SK-N-SH (cell line): ENCODE data around the gene PRKG1. TPM values are rescaled to one million over a fixed set of nuclear protein-coding genes. Genes with fewer than 3 reads are reported as not detected.

Source experiments
- CTCF ChIA-PET: fragments of 300-600, 350-600 bp; formaldehyde crosslinking; extraction: SDS; loops from one replicate; lab custom pipeline; 2021; lab: Yijun Ruan, JAX
- POLR2A ChIA-PET: fragments of 350-600 bp; sonication (Branson Sonifier 250); formaldehyde crosslinking; extraction: SDS; loops from one replicate; lab custom pipeline; 2020; ENCODE audit warnings: antibody characterized with exemption, inconsistent platforms; lab: Yijun Ruan, JAX
- DNase-seq: peaks from one replicate; pipeline ENCODE4 v3.0.0; 2012
- H2AFZ ChIP-seq: fragments of 200-600 bp; sonication (generic); 2 replicates; pipeline ENCODE4 v1.8.1; 2016; ENCODE audit warnings: antibody characterized with exemption, mild to moderate bottlenecking, low read depth
- H3F3A ChIP-seq: fragments of 200-600 bp; sonication (generic); replicated peaks from 2 replicates; pipeline ENCODE3; 2016; ENCODE audit warnings: antibody characterized with exemption, mild to moderate bottlenecking; ENCODE audit not compliant: insufficient read depth
- H3K27ac ChIP-seq, 2 experiments: fragments of 200-500 bp in 1 of 2; fragments of 200-600 bp in 1 of 2; sonication (Bioruptor generic) in 1 of 2; sonication (generic), shearing (Covaris generic) in 1 of 2; 2 replicates each; pipeline versions ENCODE4 v1.5.1 to v1.6.1; 2014 to 2016; ENCODE audit warnings: low read depth in 2 of 2, inconsistent platforms in 1 of 2, low read length in 1 of 2, mild to moderate bottlenecking in 1 of 2, mixed read lengths in 1 of 2
- H3K27me3 ChIP-seq: fragments of 200-600 bp; sonication (generic), shearing (Covaris generic); 2 replicates; pipeline ENCODE4 v1.6.1; 2016; ENCODE audit warnings: mixed run types; ENCODE audit not compliant: insufficient read depth
- H3K36me3 ChIP-seq, 2 experiments: fragments of 200-500 bp in 1 of 2; fragments of 200-600 bp in 1 of 2; sonication (Bioruptor generic) in 1 of 2; sonication (generic) in 1 of 2; replicated peaks in 1 of 2; 2 replicates each; pipeline versions ENCODE3 to v1.5.1; 2014 to 2016; ENCODE audit warnings: low read length in 1 of 2, mild to moderate bottlenecking in 1 of 2; ENCODE audit not compliant: insufficient read depth in 2 of 2, control insufficient read depth in 1 of 2
- H3K4me1 ChIP-seq, 2 experiments: fragments of 200-500 bp in 1 of 2; fragments of 200-600 bp in 1 of 2; sonication (Bioruptor generic) in 1 of 2; sonication (generic), shearing (Covaris generic) in 1 of 2; 2 replicates each; pipeline versions ENCODE4 v1.5.1 to v1.6.1; 2014 to 2016; ENCODE audit warnings: low read depth in 1 of 2, low read length in 1 of 2, mixed run types in 1 of 2; ENCODE audit not compliant: insufficient read depth in 2 of 2, control insufficient read depth in 1 of 2
- H3K4me2 ChIP-seq: fragments of 200-600 bp; sonication (generic), shearing (Covaris generic); 2 replicates; pipeline ENCODE4 v1.6.1; 2017; ENCODE audit warnings: mixed run types
- H3K4me3 ChIP-seq, 2 experiments: fragments of 200-500 bp in 1 of 2; fragments of 200-600 bp in 1 of 2; sonication (Bioruptor generic) in 1 of 2; sonication (generic), shearing (Covaris generic) in 1 of 2; 2 replicates each; pipeline versions ENCODE4 v1.5.1 to v1.8.1; 2014 to 2016; ENCODE audit warnings: low read depth in 2 of 2, inconsistent platforms in 1 of 2, low read length in 1 of 2, mild to moderate bottlenecking in 1 of 2, mixed read lengths in 1 of 2, moderate library complexity in 1 of 2
- H3K79me2 ChIP-seq: fragments of 200-600 bp; sonication (generic); 2 replicates; pipeline ENCODE4 v1.8.1; 2017; ENCODE audit warnings: mild to moderate bottlenecking; ENCODE audit not compliant: insufficient read depth
- H3K9ac ChIP-seq: fragments of 200-600 bp; sonication (generic); 2 replicates; pipeline ENCODE4 v1.6.1; 2017; ENCODE audit warnings: mixed run types
- H3K9me2 ChIP-seq: fragments of 200-600 bp; sonication (generic); 2 replicates; pipeline ENCODE4 v1.6.1; 2017; ENCODE audit warnings: mixed run types
- H3K9me3 ChIP-seq: fragments of 200-600 bp; sonication (generic); 2 replicates; pipeline ENCODE4 v1.6.1; 2017; ENCODE audit warnings: mixed run types, mild to moderate bottlenecking, moderate library complexity
- H4K20me1 ChIP-seq: fragments of 200-600 bp; sonication (generic); 2 replicates; pipeline ENCODE4 v1.6.1; 2017; ENCODE audit warnings: mild to moderate bottlenecking, mixed run types; ENCODE audit not compliant: insufficient read depth
- CHD2 ChIP-seq: fragments of 150-350 bp; IDR thresholded peaks from 2 replicates; pipeline ENCODE4 v1.6.1; 2018; ENCODE audit warnings: low read length; ENCODE audit not compliant: partially characterized antibody
- ELF1 ChIP-seq: IDR thresholded peaks from 2 replicates; pipeline ENCODE4 v1.4.0; 2012
- FOSL2 ChIP-seq: IDR thresholded peaks from 2 replicates; pipeline ENCODE4 v1.4.0; 2012; ENCODE audit warnings: low read depth, mild to moderate bottlenecking, moderate library complexity, borderline replicate concordance
- FOXJ3 ChIP-seq: sonication (generic); formaldehyde crosslinking; IDR thresholded peaks from 2 replicates; pipeline ENCODE4 v1.5.1; 2020; ENCODE audit warnings: mild to moderate bottlenecking, missing genetic modification reagents
- FOXM1 ChIP-seq: IDR thresholded peaks from 2 replicates; pipeline ENCODE4 v1.4.0; 2012; ENCODE audit warnings: low read depth, mild to moderate bottlenecking
- GABPA ChIP-seq: IDR thresholded peaks from 2 replicates; pipeline ENCODE4 v1.4.0; 2012; ENCODE audit warnings: low read depth, mild to moderate bottlenecking
- JUND ChIP-seq: IDR thresholded peaks from 2 replicates; pipeline ENCODE4 v1.4.0; 2012
- NFIC ChIP-seq: IDR thresholded peaks from 2 replicates; pipeline ENCODE4 v1.4.0; 2012; ENCODE audit warnings: borderline replicate concordance
- NRF1 ChIP-seq: IDR thresholded peaks from 2 replicates; pipeline ENCODE4 v1.6.1; 2012; ENCODE audit warnings: low read depth, mild to moderate bottlenecking, low read length
- RCOR1 ChIP-seq: fragments of 150-350 bp; IDR thresholded peaks from 2 replicates; pipeline ENCODE4 v1.6.1; 2017; ENCODE audit warnings: antibody characterized with exemption, low read length
- REST ChIP-seq: IDR thresholded peaks from 2 replicates; pipeline ENCODE4 v1.6.1; 2012; ENCODE audit warnings: mild to moderate bottlenecking, low read depth, low read length, moderate library complexity
- RXRA ChIP-seq: IDR thresholded peaks from 2 replicates; pipeline ENCODE4 v1.4.0; 2012; ENCODE audit warnings: low read depth, mild to moderate bottlenecking, borderline replicate concordance
- SMC3 ChIP-seq: IDR thresholded peaks from 2 replicates; pipeline ENCODE4 v1.6.1; 2012; ENCODE audit warnings: low read depth, low read length, improper control_type of control experiment
- TAF1 ChIP-seq: IDR thresholded peaks from 2 replicates; pipeline ENCODE4 v1.6.1; 2012; ENCODE audit warnings: low read depth, mild to moderate bottlenecking, low read length, moderate library complexity, borderline replicate concordance
- TCF12 ChIP-seq: IDR thresholded peaks from 2 replicates; pipeline ENCODE4 v1.4.0; 2012
- WGBS: methylation state at CpG from one replicate; pipeline ENCODE4 v1.1.6; 2017; ENCODE audit warnings: low lambda C conversion rate; 5-methylcytosine and 5-hydroxymethylcytosine counted together
- polyA plus RNA-seq, 3 experiments: library from polyadenylated mRNA; depleted of rRNA; stranded (reverse); fragments of >200 nt; gene quantifications; 2 replicates each; pipeline ENCODE4 v1.2.3, GENCODE V29; 2012
- TF ChIP-seq, protein P1 (sequence below): fragments of 150-350 bp; IDR thresholded peaks from 2 replicates; pipeline ENCODE4 v1.6.1; 2016; ENCODE audit warnings: mild to moderate bottlenecking, low read depth, low read length

The PRKG1 gene
- polyA plus RNA-seq, 1 of the 3 experiments (the other 2 are of a cell fraction), result 4.1 TPM

DNA sequence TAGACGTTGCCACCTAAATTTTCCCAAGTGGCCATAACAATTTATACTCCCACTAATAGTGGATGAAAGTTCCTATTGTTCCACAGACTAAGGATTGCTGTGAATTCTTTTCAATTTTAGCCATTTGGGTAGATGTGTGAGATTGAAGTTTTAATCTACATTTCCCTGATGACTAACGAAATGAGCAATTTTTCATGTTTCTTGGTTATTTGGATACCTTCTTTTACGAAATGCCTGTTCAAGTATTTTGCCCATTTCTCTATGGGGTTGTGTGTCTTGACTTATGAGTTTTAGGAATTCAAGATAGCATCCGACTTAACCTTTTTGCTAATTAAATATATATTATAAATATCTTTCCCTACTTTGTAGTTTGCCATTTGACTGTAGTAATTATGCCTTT is 16.4 kb upstream of the PRKG1 start:
- CTCF ChIA-PET, result no interaction called here
- H3K36me3 ChIP-seq, result no peaks in the 10 kb centered on the region

DNA sequence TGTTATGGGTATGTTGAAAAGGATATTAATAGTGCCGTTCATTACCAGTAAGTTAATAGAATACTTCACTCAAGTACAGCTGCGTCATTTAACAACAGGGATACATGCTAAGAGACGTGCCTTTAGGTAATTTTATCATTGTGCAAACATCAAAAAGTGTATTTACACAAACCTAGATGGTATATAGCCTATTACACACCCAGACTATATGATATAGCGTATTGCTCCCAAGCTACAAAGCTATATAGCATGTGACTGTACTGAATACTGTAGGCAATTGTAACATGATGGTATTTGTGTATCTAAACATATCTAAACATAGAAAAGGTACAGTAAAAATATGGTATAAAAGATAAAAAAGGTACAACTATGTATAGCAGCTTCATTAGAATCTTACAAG is 11.1 kb upstream of the PRKG1 start:
- 72% methylated on average over 4 of the region's 4 CpGs for WGBS
- H3K9me2 ChIP-seq, result no peaks in the 10 kb centered on the region
- no peak overlapping the region for H3K4me3 ChIP-seq
- ChIA-PET CTCF (interaction anchor here (0.6 to 3.4 kb wide), 48 partner anchors 10 to 1245 kb away, joined by 3 to 34 read pairs (median 5); partner anchors contain the start of genes CSTF2T and PRKG1), POLR2A (no interaction called here)
- no peak for DNase-seq
- H3K4me1 ChIP-seq, result no peaks in the 10 kb centered on the region; a peak in 1 of 4 replicates
- H4K20me1 ChIP-seq, result no peaks in the 10 kb centered on the region
- H3K9me3 ChIP-seq, result no peaks in the 10 kb centered on the region
- H3K4me2 ChIP-seq, result no peak overlapping the region
- no peak overlapping the region for H3K9ac ChIP-seq
- TF ChIP-seq NFIC (no peak), SMC3 (no peak), FOXM1 (no peak), RXRA (no peak), ELF1 (no peak), FOSL2 (no peak), TAF1 (no peak), TCF12 (no peak), JUND (no peak)
- TF ChIP-seq, protein P1, sequence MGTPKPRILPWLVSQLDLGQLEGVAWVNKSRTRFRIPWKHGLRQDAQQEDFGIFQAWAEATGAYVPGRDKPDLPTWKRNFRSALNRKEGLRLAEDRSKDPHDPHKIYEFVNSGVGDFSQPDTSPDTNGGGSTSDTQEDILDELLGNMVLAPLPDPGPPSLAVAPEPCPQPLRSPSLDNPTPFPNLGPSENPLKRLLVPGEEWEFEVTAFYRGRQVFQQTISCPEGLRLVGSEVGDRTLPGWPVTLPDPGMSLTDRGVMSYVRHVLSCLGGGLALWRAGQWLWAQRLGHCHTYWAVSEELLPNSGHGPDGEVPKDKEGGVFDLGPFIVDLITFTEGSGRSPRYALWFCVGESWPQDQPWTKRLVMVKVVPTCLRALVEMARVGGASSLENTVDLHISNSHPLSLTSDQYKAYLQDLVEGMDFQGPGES, result no peak
- H2AFZ ChIP-seq, result no peak overlapping the region
- H3K27me3 ChIP-seq, result no peaks in the 10 kb centered on the region
- H3K36me3 ChIP-seq, result no peaks in the 10 kb centered on the region
- H3K79me2 ChIP-seq, result no peaks in the 10 kb centered on the region
- H3F3A ChIP-seq, result no peaks in the 10 kb centered on the region
- no peak overlapping the region for H3K27ac ChIP-seq

More for the DNA sequence above, 16.4 kb upstream of the PRKG1 start:
- POLR2A ChIA-PET, result no interaction called here
- Histone ChIP-seq H3K27ac (no peak overlapping the region), H3K27me3 (no peaks in the 10 kb centered on the region), H3K4me3 (no peak overlapping the region), H3K9me3 (no peaks in the 10 kb centered on the region), H3K79me2 (no peaks in the 10 kb centered on the region), H3K9me2 (no peaks in the 10 kb centered on the region), H3K9ac (no peak overlapping the region), H2AFZ (no peak overlapping the region), H4K20me1 (no peaks in the 10 kb centered on the region), H3K4me2 (no peak overlapping the region), H3K4me1 (no peaks in the 10 kb centered on the region; a peak in 1 of 4 replicates), H3F3A (no peaks in the 10 kb centered on the region)
- no peak for DNase-seq
- WGBS, result 67% methylated on average over 4 of the region's 4 CpGs
- TF ChIP-seq NFIC, result no peak
- TF ChIP-seq, protein P1, result no peak
- TF ChIP-seq NRF1, result no peak
- no peak for TF ChIP-seq JUND
- TF ChIP-seq FOXJ3 (CRISPR knock-in tag), result no peak
- TF ChIP-seq TAF1, result no peak
- no peak for TF ChIP-seq CHD2
- TF ChIP-seq FOXM1, result no peak
- TF ChIP-seq RCOR1, result no peak
- no peak for TF ChIP-seq REST
- TF ChIP-seq GABPA, result no peak
